K562 (cell line): Measurements from ENCODE around the gene KCNJ14. TPM values are rescaled to one million over a fixed set of nuclear protein-coding genes. Genes with fewer than 3 reads are reported as not detected.
A peak's percentile ranks its signal among the peaks of the same experiment; 100 is the strongest.

Experiments
- ARID2 ChIP-seq: fragments of 450-650 bp; IDR thresholded peaks from 2 replicates; pipeline ENCODE4 v1.6.1; 2017; ENCODE audit warnings: antibody characterized with exemption, mild to moderate bottlenecking
- ASH1L ChIP-seq: fragments of 450-650 bp; IDR thresholded peaks from 2 replicates; pipeline ENCODE4 v1.6.1; 2018; ENCODE audit warnings: borderline replicate concordance, mild to moderate bottlenecking, low read depth; ENCODE audit not compliant: partially characterized antibody
- DPF2 ChIP-seq: fragments of 450-650 bp; IDR thresholded peaks from 2 replicates; pipeline ENCODE4 v1.6.1; 2016
- ELF4 ChIP-seq: fragments of 450-650 bp; formaldehyde crosslinking; IDR thresholded peaks from 2 replicates; pipeline ENCODE4 v1.4.0; 2022; ENCODE audit warnings: missing genetic modification characterization
- GABPA ChIP-seq: fragments of 200-800 bp; sonication (Bioruptor generic); conservative IDR thresholded peaks from 2 replicates; pipeline ENCODE4 v1.6.1; 2016; ENCODE audit warnings: low read depth, missing genetic modification characterization, missing compliant biosample characterization
- MYNN ChIP-seq, 2 experiments: sonication (generic); formaldehyde crosslinking in 1 of 2; IDR thresholded peaks; 2 replicates each; pipeline versions ENCODE4 v1.5.0 to v1.6.1; 2016 to 2020; ENCODE audit warnings: antibody characterized with exemption in 1 of 2, missing genetic modification reagents in 1 of 2
- NFRKB ChIP-seq: fragments of 450-650 bp; IDR thresholded peaks from 2 replicates; pipeline ENCODE4 v1.6.1; 2016; ENCODE audit warnings: low read depth
- RAD21 ChIP-seq, 2 experiments: fragments of 250-450 bp in 1 of 2; fragments of 450-650 bp in 1 of 2; sonication (Bioruptor Pico) in 1 of 2; formaldehyde crosslinking in 1 of 2; IDR thresholded peaks in 1 of 2; conservative IDR thresholded peaks in 1 of 2; 2 replicates each; pipeline versions ENCODE4 v1.4.0 to v1.8.0; 2020 to 2022; ENCODE audit warnings: mild to moderate bottlenecking in 2 of 2, moderate library complexity in 1 of 2
- TCF3 ChIP-seq: sonication (generic); formaldehyde crosslinking; IDR thresholded peaks from 2 replicates; pipeline ENCODE4 v1.4.0; 2020; ENCODE audit warnings: mild to moderate bottlenecking, missing genetic modification reagents
- ZNF740 ChIP-seq, 3 experiments: fragments of 200-800 bp in 1 of 3; sonication (Bioruptor generic) in 1 of 3; sonication (generic) in 1 of 3; formaldehyde crosslinking in 1 of 3; IDR thresholded peaks; 2 replicates each; pipeline versions ENCODE4 v1.6.1 to v1.8.0; 2016 to 2022; ENCODE audit warnings: mild to moderate bottlenecking in 2 of 3, missing compliant biosample characterization in 2 of 3, missing genetic modification characterization in 2 of 3, missing genetic modification reagents in 1 of 3
- polyA plus RNA-seq, 8 experiments: library from polyadenylated mRNA; depleted of rRNA in 4 of 8; stranded (reverse) in 5 of 8; unstranded in 3 of 8; fragments of >200 nt; fragmentation: Nextera tagmentation in 2 of 8; fragmentation: Illumina TruSeq in 1 of 8; extraction: Ambion mirVana in 2 of 8; extraction: Trizol in 1 of 8; gene quantifications; 2 replicates each; pipeline versions ENCODE4 v1.2.1 to v1.2.3, GENCODE V29; 2011 to 2014; ENCODE audit warnings: inconsistent platforms in 1 of 8, missing spikeins in 1 of 8
- total RNA-seq, 7 experiments: library from RNA; depleted of rRNA in 6 of 7; stranded (reverse); fragments of >200 nt in 6 of 7; fragmentation: Illumina TruSeq in 2 of 7; extraction: Trizol in 2 of 7; gene quantifications; 2 replicates each; pipeline versions ENCODE4 v1.2.1 to v1.2.3, GENCODE V29; 2011 to 2021; ENCODE audit warnings: low replicate concordance in 1 of 7

The KCNJ14 gene
- total and polyA plus RNA-seq, 9 of the 15 experiments (the other 6 are each of a cell fraction or from before 2014, with no cell fraction given), result 0.15 to 1.6 (median 0.49) TPM

GRCh38 chr19:48512504-48513288 lies 57.3 kb downstream of the KCNJ14 start (continued):
- TF ChIP-seq ZNF740 (CRISPR knock-in tag; IDR thresholded peaks at IDR 0.05) (peak; percentile 26; the same call in 1 of the 2 replicates), ZNF740 (tag; IDR thresholded peaks at IDR 0.05) (no peak), TCF3 (no peak), RAD21 (CRISPR knock-in tag; conservative IDR thresholded peaks at IDR 0.05 in 1 of 2, IDR thresholded peaks at IDR 0.05 in 1 of 2) (no peak), ASH1L (peak; percentile 10), NFRKB (peak; percentile 51; the same call in 1 of the 2 replicates), GABPA (tag) (no peak), MYNN (IDR thresholded peaks at IDR 0.05) (no peak), MYNN (CRISPR knock-in tag; IDR thresholded peaks at IDR 0.05) (no peak), ARID2 (0 out of 2 replicates have a peak, but pooled peaks have one; percentile 37), ELF4 (CRISPR knock-in tag) (0 out of 2 replicates have a peak, but pooled peaks have one; percentile 38), DPF2 (no peak)
